ENCODE measurements around the gene CACNA1C.

DNA sequence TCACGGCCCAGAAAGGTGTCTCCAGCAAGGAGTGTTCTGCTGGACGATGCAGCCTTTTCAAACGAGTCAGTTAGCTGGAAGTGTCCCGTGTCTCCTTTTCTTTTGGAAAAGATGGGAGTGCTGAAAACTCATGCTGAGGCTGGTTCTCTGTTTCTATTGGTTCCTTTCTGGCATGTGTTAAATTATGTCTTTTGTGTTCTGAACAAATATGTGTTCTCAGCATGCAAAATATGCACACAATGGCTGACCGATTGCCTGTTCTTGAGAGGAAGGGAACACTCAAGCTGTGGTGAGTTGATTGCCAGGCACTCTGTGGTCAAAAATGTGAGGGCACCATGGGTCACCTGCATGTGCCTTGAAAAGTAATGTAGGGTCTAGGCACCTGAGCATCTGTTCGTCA, 181.3 kb downstream of the CACNA1C start:
- TF ChIP-seq, protein P1, sequence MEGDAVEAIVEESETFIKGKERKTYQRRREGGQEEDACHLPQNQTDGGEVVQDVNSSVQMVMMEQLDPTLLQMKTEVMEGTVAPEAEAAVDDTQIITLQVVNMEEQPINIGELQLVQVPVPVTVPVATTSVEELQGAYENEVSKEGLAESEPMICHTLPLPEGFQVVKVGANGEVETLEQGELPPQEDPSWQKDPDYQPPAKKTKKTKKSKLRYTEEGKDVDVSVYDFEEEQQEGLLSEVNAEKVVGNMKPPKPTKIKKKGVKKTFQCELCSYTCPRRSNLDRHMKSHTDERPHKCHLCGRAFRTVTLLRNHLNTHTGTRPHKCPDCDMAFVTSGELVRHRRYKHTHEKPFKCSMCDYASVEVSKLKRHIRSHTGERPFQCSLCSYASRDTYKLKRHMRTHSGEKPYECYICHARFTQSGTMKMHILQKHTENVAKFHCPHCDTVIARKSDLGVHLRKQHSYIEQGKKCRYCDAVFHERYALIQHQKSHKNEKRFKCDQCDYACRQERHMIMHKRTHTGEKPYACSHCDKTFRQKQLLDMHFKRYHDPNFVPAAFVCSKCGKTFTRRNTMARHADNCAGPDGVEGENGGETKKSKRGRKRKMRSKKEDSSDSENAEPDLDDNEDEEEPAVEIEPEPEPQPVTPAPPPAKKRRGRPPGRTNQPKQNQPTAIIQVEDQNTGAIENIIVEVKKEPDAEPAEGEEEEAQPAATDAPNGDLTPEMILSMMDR (conservative IDR thresholded peaks at IDR 0.05 in 1 of 2, IDR thresholded peaks at IDR 0.05 in 1 of 2; ENCODE audit: low read depth in 1 of 2, low read length in 2 of 2): no peak
- no peak for TF ChIP-seq EZH2 (IDR thresholded peaks at IDR 0.05; ENCODE audit: low read length, missing control alignments)
